ENCODE measurements around the gene RPS21. TPM values are rescaled to one million over a fixed set of nuclear protein-coding genes. Genes with fewer than 3 reads are reported as not detected.

The RPS21 gene
- polyA plus RNA-seq, 1 donor from 2014 or later = 1,633 TPM

GRCh38 chr20:62374331-62375152 lies 12.4 kb upstream of the RPS21 start:
- Histone ChIP-seq H3K79me2 (replicated peaks; ENCODE audit: insufficient read depth, low read length) (no peaks in the 10 kb centered on the region), H3K9me3 (ENCODE audit: low read length) (no peaks in the 10 kb centered on the region), H3K27ac (ENCODE audit: low read length) (no peak overlapping the region), H3K4me2 (ENCODE audit: low read length) (no peak overlapping the region), H3K9ac (ENCODE audit: low read length) (no peak overlapping the region), H3F3A (ENCODE audit: insufficient read depth, low read length, poor library complexity, severe bottlenecking) (no peaks in the 10 kb centered on the region), H3K27me3 (ENCODE audit: insufficient read depth, low read depth, low read length) (no peaks in the 10 kb centered on the region), H4K20me1 (ENCODE audit: insufficient read depth) (no peaks in the 10 kb centered on the region), H3K36me3 (ENCODE audit: insufficient read depth, low read length) (no peaks in the 10 kb centered on the region), H3K9me2 (ENCODE audit: insufficient read depth, low read length) (no peaks in the 10 kb centered on the region), H2AFZ (ENCODE audit: low read depth, low read length) (no peak overlapping the region), H3K4me3 (ENCODE audit: low read length) (no peak overlapping the region)
- TF ChIP-seq EP300 (conservative IDR thresholded peaks at IDR 0.05; ENCODE audit: poor library complexity, severe bottlenecking) (no peak), EZH2 (IDR thresholded peaks at IDR 0.05; ENCODE audit: borderline replicate concordance, insufficient read depth, low read length, poor library complexity, severe bottlenecking) (no peak), MXI1 (conservative IDR thresholded peaks at IDR 0.05; ENCODE audit: poor library complexity, severe bottlenecking) (no peak), REST (IDR thresholded peaks at IDR 0.05; ENCODE audit: borderline replicate concordance) (no peak), RAD21 (conservative IDR thresholded peaks at IDR 0.05) (no peak), SMC3 (conservative IDR thresholded peaks at IDR 0.05; ENCODE audit: poor library complexity) (no peak), TAF1 (IDR thresholded peaks at IDR 0.05; ENCODE audit: low read depth) (no peak)

DNA sequence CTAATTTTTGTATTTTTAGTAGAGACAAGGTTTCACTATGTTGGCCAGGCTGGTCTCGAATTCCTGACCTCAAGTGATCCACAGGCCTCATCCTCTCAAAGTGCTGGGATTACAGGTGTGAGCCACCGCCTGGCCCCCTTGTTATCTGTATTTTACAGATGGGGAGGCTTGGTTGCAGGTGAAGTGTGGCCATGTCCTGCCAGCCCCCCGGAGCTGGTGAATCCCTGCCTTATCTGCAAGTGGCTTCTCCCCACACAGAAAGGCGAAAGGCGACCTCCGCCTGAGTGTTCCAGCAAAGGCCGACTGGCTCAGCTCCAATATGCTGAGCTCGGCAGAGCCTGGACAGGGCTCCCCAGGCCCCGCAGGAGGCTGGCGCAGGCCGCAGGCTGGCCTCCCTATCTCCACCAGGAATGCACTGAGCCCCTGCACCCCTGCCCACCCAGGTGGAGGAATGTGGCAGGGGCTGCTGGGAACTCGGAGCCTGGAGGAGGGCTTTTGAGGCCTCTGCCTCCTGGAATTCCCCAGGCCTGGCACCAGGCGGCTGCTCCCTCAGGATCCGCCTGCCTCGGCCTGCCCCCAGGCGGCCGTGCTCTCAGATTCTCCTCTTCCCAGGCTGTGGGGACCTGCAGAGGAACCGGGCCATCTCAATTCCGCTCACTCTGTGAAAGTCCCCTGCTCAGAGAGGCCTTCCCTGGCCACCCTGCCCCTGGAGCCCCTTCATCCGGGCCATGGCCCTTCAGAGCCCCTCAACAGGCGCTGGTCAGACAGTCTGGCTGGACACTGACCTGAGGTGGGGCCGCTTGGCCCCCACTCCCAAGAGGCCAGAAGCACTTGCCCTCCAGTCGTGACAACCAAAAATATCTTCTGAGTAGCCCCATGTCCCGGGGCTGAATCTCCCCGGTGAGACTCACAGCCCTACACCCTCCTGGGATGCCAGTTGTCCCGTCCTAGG lies 10.5 kb upstream of the RPS21 start:
- no peaks in the 10 kb centered on the region for H3K9me3 ChIP-seq (ENCODE audit: low read length)
- H3K79me2 ChIP-seq (replicated peaks; ENCODE audit: insufficient read depth, low read length) = no peaks in the 10 kb centered on the region
- H3K4me3 ChIP-seq (ENCODE audit: low read length) = no peak overlapping the region
- TF ChIP-seq SMC3 (conservative IDR thresholded peaks at IDR 0.05; ENCODE audit: poor library complexity) (no peak), CTCF (IDR thresholded peaks at IDR 0.05; ENCODE audit: poor library complexity, severe bottlenecking) (no peak), REST (IDR thresholded peaks at IDR 0.05; ENCODE audit: borderline replicate concordance) (no peak), POLR2AphosphoS5 (IDR thresholded peaks at IDR 0.05) (no peak)
- H3K36me3 ChIP-seq (ENCODE audit: insufficient read depth, low read length) = no peaks in the 10 kb centered on the region
- no peak overlapping the region for H2AFZ ChIP-seq (ENCODE audit: low read depth, low read length)
- H4K20me1 ChIP-seq (ENCODE audit: insufficient read depth) = no peaks in the 10 kb centered on the region
- no peak overlapping the region for H3K27ac ChIP-seq (ENCODE audit: low read length)
- H3K9me2 ChIP-seq (ENCODE audit: insufficient read depth, low read length) = no peaks in the 10 kb centered on the region
- H3F3A ChIP-seq (ENCODE audit: insufficient read depth, low read length, poor library complexity, severe bottlenecking) = no peaks in the 10 kb centered on the region
- H3K9ac ChIP-seq (ENCODE audit: low read length) = no peak overlapping the region
- no peaks in the 10 kb centered on the region for H3K27me3 ChIP-seq (ENCODE audit: insufficient read depth, low read depth, low read length)
- H3K4me2 ChIP-seq (ENCODE audit: low read length) = no peak overlapping the region

All from neural cell (in vitro differentiated cells).